GM12874 (cell line): ENCODE data around the gene TTC7B.

ENCODE experiments used
- CTCF ChIP-seq: IDR thresholded peaks from 2 replicates; pipeline ENCODE4 v1.5.1; 2011; ENCODE audit warnings: low read depth, mild to moderate bottlenecking, control low read depth, low read length, moderate library complexity; ENCODE audit not compliant: insufficient read depth

TTC7B gene

DNA sequence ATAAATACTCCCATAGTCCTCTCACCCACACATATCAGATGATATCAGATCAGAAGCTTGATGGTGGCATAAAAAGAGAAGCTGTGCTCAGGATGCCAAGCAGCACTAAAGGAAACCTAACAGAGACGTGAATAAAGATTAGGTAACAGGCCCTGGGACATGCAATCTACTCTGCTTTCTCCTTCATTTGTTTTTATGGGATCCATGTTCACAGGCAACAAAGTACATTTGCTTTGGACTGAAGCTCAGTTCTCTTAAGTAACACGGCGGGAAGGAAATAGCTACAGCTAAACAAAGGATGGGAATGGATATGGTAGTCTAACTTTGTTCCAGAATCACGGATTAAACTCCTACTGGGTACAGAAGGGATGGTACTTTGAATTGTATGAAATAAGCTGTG, 119.5 kb downstream of the TTC7B start:
- no peak for TF ChIP-seq CTCF

GRCh38 chr14:90695997-90696660, 120.1 kb downstream of the TTC7B start:
- no peak for TF ChIP-seq CTCF

DNA sequence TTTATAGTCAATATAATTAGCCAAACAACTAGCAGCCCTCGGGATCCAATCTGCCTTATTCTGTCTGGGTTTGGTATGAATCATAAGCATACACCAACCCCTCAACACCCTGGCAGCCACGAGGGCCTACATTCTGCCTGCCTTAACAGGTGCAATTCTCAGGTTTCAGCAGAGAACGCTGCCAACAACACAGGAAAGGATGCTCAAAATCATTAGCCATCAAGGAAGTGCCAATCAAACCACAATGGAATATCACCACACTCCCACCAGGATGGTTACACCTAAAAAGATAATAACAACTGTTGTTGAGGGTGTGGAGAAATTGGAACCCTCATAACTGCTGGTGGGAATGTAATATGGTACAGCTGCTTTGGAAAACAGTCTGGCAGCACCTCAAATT, 122.8 kb downstream of the TTC7B start:
- no peak for TF ChIP-seq CTCF

DNA sequence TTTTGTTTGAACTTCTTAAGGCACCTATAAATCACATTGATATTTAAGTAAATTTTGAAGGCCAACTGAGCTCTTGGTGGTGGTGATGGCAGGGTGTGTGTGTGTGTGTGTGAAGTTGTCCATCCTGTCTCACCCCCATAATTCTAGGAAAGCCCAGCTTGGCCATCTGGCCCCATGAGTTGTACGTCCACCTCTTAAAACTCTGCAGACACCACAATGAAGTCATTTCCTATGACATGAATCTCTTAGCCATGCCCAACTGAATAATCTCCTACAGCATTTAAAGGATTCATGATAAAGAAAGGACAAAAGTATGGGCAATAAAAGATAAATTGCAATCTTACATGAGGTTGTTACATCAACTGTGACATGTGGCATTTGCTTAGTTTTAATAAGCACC, 123.4 kb downstream of the TTC7B start:
- no peak for TF ChIP-seq CTCF

GRCh38 chr14:90692061-90692460, 124.2 kb downstream of the TTC7B start:
- TF ChIP-seq CTCF: no peak

DNA sequence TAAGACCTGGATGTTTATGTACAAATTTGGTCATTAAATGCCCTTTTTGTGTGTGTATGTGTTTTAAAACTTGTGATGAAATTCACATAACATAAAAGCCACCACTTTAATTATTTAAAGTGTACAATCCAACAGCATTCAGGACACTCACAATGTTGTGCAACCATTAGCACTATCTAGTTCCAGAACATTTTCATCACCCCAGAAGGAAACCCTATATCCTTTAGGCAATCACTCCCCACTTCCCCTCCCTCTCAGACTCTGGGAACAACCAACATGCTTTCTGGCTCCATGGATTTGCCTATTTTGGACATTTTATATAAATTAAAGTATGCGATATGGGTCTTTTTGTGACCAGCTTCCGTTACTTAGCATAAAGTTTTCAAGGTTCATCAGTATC, 124.6 kb downstream of the TTC7B start:
- TF ChIP-seq CTCF: no peak

DNA sequence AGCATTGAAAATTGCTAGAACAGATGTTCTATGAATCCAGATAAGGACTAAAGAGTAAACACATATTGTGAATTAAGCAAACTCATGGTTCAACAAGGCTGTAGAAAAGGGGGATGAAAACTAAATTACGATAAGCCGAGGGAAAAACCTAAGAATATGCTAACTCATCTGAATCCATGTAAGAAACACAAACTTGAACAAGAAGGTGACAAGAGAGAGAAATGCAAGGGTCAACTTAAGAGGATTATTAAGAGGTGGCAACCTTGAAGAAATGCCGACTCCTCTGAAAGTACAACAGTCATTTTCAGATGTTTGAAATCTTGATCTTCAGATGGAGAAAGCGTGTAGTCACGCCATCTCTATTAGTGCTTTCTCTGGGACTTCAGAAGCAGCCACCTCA, 128.6 kb downstream of the TTC7B start:
- no peak for TF ChIP-seq CTCF

GRCh38 chr14:90682615-90683014, 133.6 kb downstream of the TTC7B start:
- TF ChIP-seq CTCF: no peak
